Putamen (tissue), 1 donor: ENCODE results near the gene PTPRM.

ENCODE experiments used
- DNase-seq: peaks from one replicate; pipeline ENCODE4 v3.0.0-alpha.2; 2016; ENCODE audit warnings: low spot score

PTPRM gene

DNA sequence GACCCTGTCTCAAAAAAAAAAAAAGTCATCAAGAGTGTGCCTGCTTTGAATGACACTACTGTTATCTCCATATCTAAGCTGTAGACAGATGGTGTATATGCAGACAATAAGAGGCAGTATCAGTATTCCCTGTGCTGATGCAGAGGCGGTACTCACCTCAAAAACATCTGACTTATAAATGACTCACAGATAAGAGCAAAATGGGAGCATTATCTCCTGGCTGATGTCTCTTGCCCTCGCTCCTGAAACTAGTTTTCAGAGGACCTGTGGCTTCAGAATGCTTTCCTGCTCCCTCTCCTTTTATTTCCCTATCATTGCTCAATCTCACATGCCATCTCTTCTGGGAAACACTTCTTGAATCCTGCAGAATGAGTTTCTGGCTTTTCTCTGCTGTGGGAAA, 289.6 kb downstream of the PTPRM start:
- peak; percentile 39 for DNase-seq

DNA sequence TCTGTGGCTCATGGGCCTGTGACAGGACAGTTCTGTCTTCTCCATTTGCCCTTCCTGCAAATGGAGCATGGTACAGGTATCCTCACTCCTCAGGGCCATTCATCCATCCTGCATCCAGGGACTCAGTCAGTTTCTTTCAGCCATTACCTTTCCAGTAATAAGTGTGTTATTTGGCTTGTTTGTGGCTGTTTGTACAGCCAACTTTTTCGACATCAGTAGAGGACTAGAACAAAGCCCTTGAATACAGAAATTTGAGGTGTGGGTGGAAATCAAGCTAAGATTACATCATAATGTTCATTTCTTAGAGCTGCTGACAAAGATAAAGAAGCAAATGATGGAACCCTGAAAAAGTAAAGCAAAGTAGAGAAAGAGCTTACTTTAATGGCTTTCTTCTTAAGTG, 290.4 kb downstream of the PTPRM start:
- DNase-seq: no peak

DNA sequence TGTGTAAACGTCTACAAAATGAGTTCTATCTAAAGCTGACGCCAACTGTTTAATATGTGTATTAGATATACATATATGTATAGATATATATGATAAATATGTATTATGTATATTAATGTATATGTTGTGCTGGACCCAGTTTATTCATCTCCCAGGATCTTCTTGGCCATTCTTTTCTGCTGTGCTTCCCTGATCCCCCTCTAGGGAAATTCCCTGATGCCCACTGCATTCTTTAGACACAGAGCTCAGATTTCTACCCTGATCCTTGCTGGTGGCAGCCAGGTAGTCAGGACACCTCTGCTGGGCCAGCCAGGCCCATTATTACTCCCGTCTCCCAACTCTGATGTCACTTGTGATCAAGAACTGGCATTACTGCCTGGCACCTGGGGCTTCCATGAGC, 292.0 kb downstream of the PTPRM start:
- no peak for DNase-seq

GRCh38 chr18:7870266-7870665, 303.1 kb downstream of the PTPRM start:
- no peak for DNase-seq

DNA sequence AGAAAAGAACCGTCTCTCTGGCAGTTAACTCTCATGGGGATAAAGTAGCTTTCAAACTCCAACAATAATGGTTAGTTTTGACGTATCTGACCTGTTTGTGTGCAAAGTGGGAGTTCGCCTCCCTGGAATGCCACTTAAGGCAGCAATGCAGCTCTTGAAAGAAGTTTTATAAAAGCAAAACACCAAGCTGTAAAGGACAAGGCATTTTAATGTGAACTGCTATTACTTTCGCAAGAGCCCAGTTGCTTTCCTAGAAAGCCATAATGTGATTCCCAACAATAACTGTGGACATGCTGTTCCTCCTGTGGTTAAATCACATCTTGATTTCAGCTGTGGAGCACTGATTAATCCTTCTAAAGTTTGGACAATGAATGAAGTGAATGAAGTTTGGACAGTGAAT, 303.7 kb downstream of the PTPRM start:
- DNase-seq: no peak

GRCh38 chr18:7871560-7872456, 304.7 kb downstream of the PTPRM start:
- DNase-seq: no peak

- no peak for DNase-seq
Observed at GRCh38 chr18:7872569-7872968, 305.5 kb downstream of the PTPRM start.

GRCh38 chr18:7873316-7873715, 306.2 kb downstream of the PTPRM start:
- no peak for DNase-seq

GRCh38 chr18:7876354-7877104, 309.4 kb downstream of the PTPRM start:
- DNase-seq: no peak

- DNase-seq: no peak
Observed at GRCh38 chr18:7877609-7878008, 310.5 kb downstream of the PTPRM start.

DNA sequence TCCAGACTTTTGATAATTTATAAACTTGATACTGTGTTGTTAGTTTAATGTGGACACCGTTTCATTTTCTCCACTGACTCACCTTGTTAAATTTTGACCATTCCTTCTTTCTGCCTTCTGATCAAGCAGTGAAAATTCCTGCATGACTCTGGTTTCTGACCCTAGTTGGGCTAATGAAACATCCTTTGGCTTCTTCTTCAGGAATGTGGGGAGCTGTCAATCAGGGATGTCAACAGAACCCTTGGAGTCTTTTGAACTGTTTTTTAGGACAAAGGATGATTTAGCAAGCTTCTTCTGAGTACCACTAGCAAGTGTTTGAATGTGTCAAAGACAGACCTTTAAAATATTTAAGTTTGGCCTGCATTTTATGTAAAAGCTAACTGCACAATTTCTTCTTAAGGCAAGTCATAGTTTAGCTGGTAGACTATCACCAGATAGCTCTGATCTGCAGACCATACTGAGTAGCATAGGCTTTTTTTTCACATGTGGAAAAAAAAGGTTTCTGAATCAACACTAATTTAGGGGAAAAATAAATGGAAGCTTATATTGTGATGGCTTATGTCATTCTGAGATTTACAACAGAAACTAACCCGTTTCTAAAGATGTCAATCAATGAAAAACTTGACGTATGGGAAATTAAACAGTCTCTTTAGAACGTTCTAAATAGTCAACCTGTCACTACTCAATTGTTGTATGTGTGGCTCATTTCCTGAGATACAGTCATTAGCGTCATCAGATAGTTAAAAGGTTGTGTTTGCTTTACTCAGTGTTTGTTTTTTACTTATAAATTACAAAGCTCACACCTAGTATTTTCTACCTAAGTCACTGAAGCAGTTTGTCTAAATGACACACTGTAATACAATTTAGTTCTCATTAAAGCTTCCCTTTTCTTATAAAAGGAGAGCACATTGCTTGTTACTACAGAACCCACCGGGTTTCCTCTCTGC, 311.4 kb downstream of the PTPRM start:
- no peak for DNase-seq

DNA sequence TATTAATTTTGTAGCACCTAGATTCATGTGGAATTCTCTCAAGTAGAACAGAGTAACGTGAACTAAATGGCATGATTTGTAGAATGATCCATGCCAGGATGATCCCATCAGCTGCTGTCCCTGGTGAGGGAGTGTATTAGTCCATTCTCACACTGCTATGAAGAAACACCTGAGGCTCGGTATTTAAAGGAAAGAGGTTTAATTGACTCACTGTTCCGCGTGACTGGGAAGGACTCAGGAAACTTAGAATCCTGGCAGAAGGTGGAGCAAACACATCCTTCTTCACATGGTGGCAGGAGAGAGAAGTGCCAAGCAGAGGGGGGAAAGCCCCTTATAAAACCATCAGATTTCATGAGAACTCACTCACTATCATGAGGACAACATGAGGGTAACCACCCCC, 312.6 kb downstream of the PTPRM start:
- no peak for DNase-seq

- DNase-seq: no peak
Observed at GRCh38 chr18:7885865-7886264, 318.7 kb downstream of the PTPRM start.

- DNase-seq: no peak
Observed at GRCh38 chr18:7886436-7886835, 319.3 kb downstream of the PTPRM start.

GRCh38 chr18:7889515-7889914, 322.4 kb downstream of the PTPRM start:
- no peak for DNase-seq

- no peak for DNase-seq
Observed at GRCh38 chr18:7890075-7890474, 323.0 kb downstream of the PTPRM start.

DNA sequence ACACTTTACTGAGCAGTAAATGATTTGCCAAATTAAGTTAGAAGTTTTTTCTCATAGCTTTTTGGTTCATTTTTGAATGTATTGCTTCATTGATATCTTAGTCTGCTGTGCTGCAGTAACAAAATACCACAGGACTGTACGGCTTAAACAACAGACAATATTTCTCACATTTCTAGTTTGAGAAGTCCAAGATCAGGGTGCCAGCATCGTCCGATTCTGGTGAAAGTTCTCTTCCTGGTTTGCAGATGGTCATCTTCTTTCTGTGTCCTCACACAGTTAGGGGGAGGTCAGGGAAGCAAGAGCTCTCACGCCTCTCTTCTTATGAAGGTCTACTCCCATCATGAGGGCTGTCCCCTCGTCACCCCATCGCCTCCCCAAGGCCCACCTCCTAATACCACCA, 325.4 kb downstream of the PTPRM start:
- DNase-seq: no peak

- no peak for DNase-seq
Observed at GRCh38 chr18:7894592-7894991, 327.5 kb downstream of the PTPRM start.

DNA sequence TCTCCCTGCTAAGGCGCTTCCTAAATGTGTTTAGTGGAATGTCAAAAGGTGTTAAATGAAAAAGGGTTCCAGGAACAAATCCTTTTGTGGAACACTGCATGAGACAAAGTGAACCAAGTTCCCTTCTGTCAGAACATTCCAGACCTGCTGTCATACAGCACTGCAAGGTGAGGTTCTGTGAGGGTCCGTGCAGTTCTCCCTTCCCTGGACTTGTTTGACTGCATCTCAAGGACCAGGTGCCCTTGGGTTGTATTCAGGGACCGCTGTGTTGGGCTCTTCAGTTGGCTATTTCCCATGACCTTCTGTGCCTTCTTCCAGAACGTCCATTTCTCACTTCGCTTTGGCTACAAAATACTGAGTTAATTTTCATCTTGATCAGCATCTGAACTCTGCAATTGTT, 328.2 kb downstream of the PTPRM start:
- DNase-seq: no peak

DNA sequence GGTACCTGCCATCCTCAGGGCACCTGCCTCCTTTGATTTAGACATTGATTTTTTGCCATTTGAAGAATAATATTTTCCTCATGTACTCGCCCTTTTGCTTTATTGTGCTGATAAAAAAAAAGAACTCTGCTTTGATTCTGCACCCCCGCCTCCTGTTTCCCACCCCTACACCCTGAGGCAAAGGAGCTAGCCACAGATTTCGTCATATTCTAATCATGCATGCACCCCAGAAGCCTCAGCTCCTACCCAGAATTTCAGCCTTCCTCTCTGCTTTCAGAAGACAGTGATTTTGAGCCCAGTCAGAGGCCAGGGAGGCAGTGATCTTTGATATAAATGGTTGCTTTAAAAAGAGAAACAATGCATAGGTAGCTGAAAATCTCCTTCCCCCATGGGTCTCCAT, 329.0 kb downstream of the PTPRM start:
- DNase-seq: no peak

GRCh38 chr18:7896805-7897518, 329.8 kb downstream of the PTPRM start:
- DNase-seq: no peak

DNA sequence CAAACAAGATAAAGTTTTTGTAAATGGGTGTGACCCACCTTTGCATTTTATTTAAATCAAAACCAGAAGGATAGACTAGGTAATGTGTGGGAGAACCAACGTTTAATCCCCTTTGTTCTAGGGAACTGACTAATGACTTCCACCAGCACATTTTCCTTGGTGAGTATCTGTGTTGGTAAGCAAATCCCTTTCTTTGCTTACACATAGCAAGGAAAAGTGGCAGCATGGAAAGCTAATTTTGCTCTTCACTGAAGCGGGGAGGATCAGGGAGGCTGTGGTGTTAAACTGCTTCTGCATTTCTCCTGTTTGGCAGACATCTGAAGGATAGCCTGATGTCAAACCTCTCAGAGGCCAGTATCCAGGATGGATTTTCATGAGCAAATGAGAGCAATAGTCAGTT, 331.1 kb downstream of the PTPRM start:
- DNase-seq: no peak
